ENCODE results near the gene MEGF6. TPM values are rescaled to one million over a fixed set of nuclear protein-coding genes. Genes with fewer than 3 reads are reported as not detected.

The MEGF6 gene
- total RNA-seq, 1 experiment from 2014 or later, result 21.3 TPM

GRCh38 chr1:3599286-3599811 lies 12.0 kb downstream of the MEGF6 start:
- H2BK120ac ChIP-seq (ENCODE audit: low read depth, low read length, poor library complexity, severe bottlenecking), result no peak overlapping the region
- H4K5ac ChIP-seq (ENCODE audit: insufficient read length, low read depth, low read length), result no peak overlapping the region
- H4K91ac ChIP-seq (ENCODE audit: insufficient read length, low read depth, low read length), result no peak overlapping the region
- no peaks in the 10 kb centered on the region for H3K27me3 ChIP-seq (ENCODE audit: insufficient read depth, low read length)
- H3K4me1 ChIP-seq (ENCODE audit: insufficient read depth, low read length), result peaks cover 3% of the 10 kb centered on the region; the same call in 1 of the 2 replicates
- no peaks in the 10 kb centered on the region for H3K23me2 ChIP-seq (ENCODE audit: insufficient read length, low read depth, low read length, poor library complexity, severe bottlenecking)
- H3K23ac ChIP-seq (ENCODE audit: insufficient read length, low read depth, low read length), result no peak overlapping the region
- WGBS (ENCODE audit: extremely low coverage, insufficient read length, low lambda C conversion rate), result no CpG with 5 or more reads among the region's 16 CpGs
- H3K4ac ChIP-seq (ENCODE audit: low read depth, low read length), result no peak overlapping the region
- H3K79me2 ChIP-seq (ENCODE audit: insufficient read depth, low read length), result no peaks in the 10 kb centered on the region
- peaks cover 13 to 18% of the 10 kb centered on the region in 2 experiments for H3K4me1 Mint-ChIP-seq
- no peak overlapping the region for H3T11ph ChIP-seq (ENCODE audit: low read length)
- H2BK12ac ChIP-seq (ENCODE audit: insufficient read length, low read depth, low read length), result no peak overlapping the region
- H3K79me1 ChIP-seq (ENCODE audit: insufficient read depth, low read depth, low read length, poor library complexity, severe bottlenecking), result no peaks in the 10 kb centered on the region
- no peak overlapping the region for H3K9ac ChIP-seq (ENCODE audit: extremely low read depth, insufficient read length, low read length)
- peak overlapping the region in 1 of 3 experiments; percentile 73; a peak in 1 of 7 replicates for H3K27ac Mint-ChIP-seq
- H4K8ac ChIP-seq (replicated peaks; ENCODE audit: insufficient read length, low read depth, low read length), result no peak overlapping the region
- no peak overlapping the region for H2AK5ac ChIP-seq (ENCODE audit: insufficient read length, low read length)
- no peak overlapping the region; a peak in 1 of 5 replicates for H3K4me3 Mint-ChIP-seq
- H3K27ac ChIP-seq (ENCODE audit: insufficient read length, low read depth, low read length), result no peak overlapping the region
- no peaks in the 10 kb centered on the region for H4K20me1 ChIP-seq (ENCODE audit: control insufficient read depth, insufficient read depth, insufficient read length)
- H3K36me3 Mint-ChIP-seq (ENCODE audit: insufficient read depth in 1 of 3, low read depth in 3 of 3), result no peaks in the 10 kb centered on the region; a peak in 2 of 7 replicates
- H2BK5ac ChIP-seq (ENCODE audit: insufficient read length, low read length), result no peak overlapping the region
- H3K56ac ChIP-seq (ENCODE audit: insufficient read length, low read depth, low read length), result no peak overlapping the region
- H3K9me3 Mint-ChIP-seq, result no peaks in the 10 kb centered on the region
- no peak for TF ChIP-seq CTCF (conservative IDR thresholded peaks at IDR 0.05)
- H3K9me3 ChIP-seq (ENCODE audit: control insufficient read depth, low read depth, low read length), result no peaks in the 10 kb centered on the region
- H3K14ac ChIP-seq (ENCODE audit: insufficient read depth, low read length), result no peak overlapping the region; the same call in 1 of the 2 replicates
- no peak overlapping the region for H2AFZ ChIP-seq (ENCODE audit: low read length)
- H2BK15ac ChIP-seq (ENCODE audit: low read depth, low read length), result no peak overlapping the region
- H3K27me3 Mint-ChIP-seq (ENCODE audit: low read depth), result no peaks in the 10 kb centered on the region
- DNase-seq, result no peak
- no peak overlapping the region for H3K18ac ChIP-seq (ENCODE audit: insufficient read length, low read depth, low read length)
- no peak overlapping the region for H3K4me2 ChIP-seq (ENCODE audit: insufficient read depth, insufficient read length, low read length)
- no peak overlapping the region for H2BK20ac ChIP-seq (ENCODE audit: low read depth, low read length, poor library complexity, severe bottlenecking)
